ENCODE data around the gene SLC22A8.

DNA sequence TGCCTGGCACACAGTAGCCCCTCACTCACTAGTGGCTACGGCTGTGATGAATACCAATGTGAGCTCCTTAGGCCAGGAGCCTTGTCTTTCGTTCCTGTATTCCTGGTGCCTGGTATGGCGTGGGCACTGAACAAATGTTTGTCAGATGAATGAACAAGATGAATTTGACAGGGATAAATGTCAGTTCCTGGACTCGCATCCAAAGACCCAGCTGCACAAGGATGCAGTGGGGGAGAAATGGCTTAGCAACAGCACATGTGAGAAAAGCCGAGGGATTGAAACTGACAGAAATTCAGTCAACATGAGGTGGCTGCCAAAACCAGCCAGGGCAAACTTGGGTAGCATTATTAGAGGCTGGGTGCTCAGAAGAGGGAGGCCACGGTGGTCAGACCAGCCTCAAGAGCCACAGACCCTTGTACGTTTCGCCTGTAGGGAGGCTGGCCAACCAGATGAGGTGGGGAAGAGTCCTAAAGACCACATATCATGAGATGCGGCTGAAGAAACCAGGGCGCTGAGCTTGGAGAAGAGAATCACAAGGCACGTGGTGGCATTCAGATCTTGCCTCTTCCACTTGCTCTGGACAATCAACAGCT, 7.7 kb upstream of the SLC22A8 start:
- TF ChIP-seq, protein P1, sequence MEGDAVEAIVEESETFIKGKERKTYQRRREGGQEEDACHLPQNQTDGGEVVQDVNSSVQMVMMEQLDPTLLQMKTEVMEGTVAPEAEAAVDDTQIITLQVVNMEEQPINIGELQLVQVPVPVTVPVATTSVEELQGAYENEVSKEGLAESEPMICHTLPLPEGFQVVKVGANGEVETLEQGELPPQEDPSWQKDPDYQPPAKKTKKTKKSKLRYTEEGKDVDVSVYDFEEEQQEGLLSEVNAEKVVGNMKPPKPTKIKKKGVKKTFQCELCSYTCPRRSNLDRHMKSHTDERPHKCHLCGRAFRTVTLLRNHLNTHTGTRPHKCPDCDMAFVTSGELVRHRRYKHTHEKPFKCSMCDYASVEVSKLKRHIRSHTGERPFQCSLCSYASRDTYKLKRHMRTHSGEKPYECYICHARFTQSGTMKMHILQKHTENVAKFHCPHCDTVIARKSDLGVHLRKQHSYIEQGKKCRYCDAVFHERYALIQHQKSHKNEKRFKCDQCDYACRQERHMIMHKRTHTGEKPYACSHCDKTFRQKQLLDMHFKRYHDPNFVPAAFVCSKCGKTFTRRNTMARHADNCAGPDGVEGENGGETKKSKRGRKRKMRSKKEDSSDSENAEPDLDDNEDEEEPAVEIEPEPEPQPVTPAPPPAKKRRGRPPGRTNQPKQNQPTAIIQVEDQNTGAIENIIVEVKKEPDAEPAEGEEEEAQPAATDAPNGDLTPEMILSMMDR (IDR thresholded peaks at IDR 0.05), result no peak
- no peak for TF ChIP-seq ZFX (IDR thresholded peaks at IDR 0.05; ENCODE audit: borderline replicate concordance)
